Neural cell (in vitro differentiated cells): Measurements from ENCODE around the gene FILIP1. TPM values are rescaled to one million over a fixed set of nuclear protein-coding genes. Genes with fewer than 3 reads are reported as not detected.

ENCODE experiments used
- H2AFZ ChIP-seq: fragments of 200-600, 300-800 bp; sonication (generic), shearing (Covaris generic); 2 replicates; pipeline ENCODE4 v1.6.0; 2014; ENCODE audit warnings: low read depth, mild to moderate bottlenecking, antibody characterized with exemption, low read length, moderate library complexity
- H3F3A ChIP-seq: fragments of 200-600 bp; shearing (Covaris generic); 2 replicates; pipeline ENCODE4 v1.6.1; 2016; ENCODE audit warnings: mild to moderate bottlenecking, moderate library complexity, mixed read lengths, antibody characterized with exemption, low read length; ENCODE audit not compliant: insufficient read depth, poor library complexity, severe bottlenecking
- H3K27ac ChIP-seq: fragments of 200-600, 300-800 bp; sonication (generic), shearing (Covaris generic); 2 replicates; pipeline ENCODE4 v1.5.1; 2014; ENCODE audit warnings: mild to moderate bottlenecking, low read length, moderate library complexity
- H3K27me3 ChIP-seq: fragments of 300-800, 200-600 bp; sonication (generic), shearing (Covaris generic); 2 replicates; pipeline ENCODE4 v1.6.0; 2014; ENCODE audit warnings: mild to moderate bottlenecking, low read depth, low read length, moderate library complexity; ENCODE audit not compliant: insufficient read depth
- H3K36me3 ChIP-seq: fragments of 300-800, 200-600 bp; sonication (generic), shearing (Covaris generic); 2 replicates; pipeline ENCODE4 v1.5.1; 2014; ENCODE audit warnings: mild to moderate bottlenecking, antibody characterized with exemption, low read length, moderate library complexity; ENCODE audit not compliant: insufficient read depth
- H3K4me2 ChIP-seq: fragments of 300-800, 200-600 bp; sonication (generic), shearing (Covaris generic); 2 replicates; pipeline ENCODE4 v1.6.0; 2014; ENCODE audit warnings: mild to moderate bottlenecking, low read length
- H3K4me3 ChIP-seq: fragments of 300-800, 200-600 bp; sonication (generic), shearing (Covaris generic); 2 replicates; pipeline ENCODE4 v1.5.1; 2014; ENCODE audit warnings: mild to moderate bottlenecking, low read length, moderate library complexity
- H3K79me2 ChIP-seq: fragments of 200-600 bp; shearing (Covaris generic); replicated peaks from 2 replicates; pipeline ENCODE4 v1.6.0; 2014; ENCODE audit warnings: mild to moderate bottlenecking, low read length, moderate library complexity; ENCODE audit not compliant: insufficient read depth
- H3K9ac ChIP-seq: fragments of 300-800, 200-600 bp; sonication (generic), shearing (Covaris generic); 2 replicates; pipeline ENCODE4 v1.6.1; 2016; ENCODE audit warnings: mild to moderate bottlenecking, low read length, mixed read lengths
- H3K9me2 ChIP-seq: fragments of 200-600 bp; shearing (Covaris generic); 2 replicates; pipeline ENCODE4 v1.6.1; 2016; ENCODE audit warnings: mild to moderate bottlenecking, low read length, mixed read lengths; ENCODE audit not compliant: insufficient read depth
- H3K9me3 ChIP-seq: fragments of 200-600, 300-800 bp; sonication (generic), shearing (Covaris generic); 2 replicates; pipeline ENCODE4 v1.6.1; 2016; ENCODE audit warnings: mild to moderate bottlenecking, mixed run types, low read length, moderate library complexity, mixed read lengths
- H4K20me1 ChIP-seq: fragments of 200-600 bp; shearing (Covaris generic); 2 replicates; pipeline ENCODE4 v1.6.1; 2016; ENCODE audit warnings: mild to moderate bottlenecking, mixed run types; ENCODE audit not compliant: insufficient read depth
- CTCF ChIP-seq: fragments of 450-650 bp; IDR thresholded peaks from 2 replicates; pipeline ENCODE4 v1.5.1; 2014; ENCODE audit warnings: antibody characterized with exemption, mild to moderate bottlenecking, moderate library complexity; ENCODE audit not compliant: poor library complexity, severe bottlenecking
- EP300 ChIP-seq: fragments of 450-650 bp; conservative IDR thresholded peaks from 2 replicates; pipeline ENCODE4 v1.6.1; 2014; ENCODE audit warnings: antibody characterized with exemption, mild to moderate bottlenecking, moderate library complexity; ENCODE audit not compliant: poor library complexity, severe bottlenecking
- EZH2 ChIP-seq: fragments of 200-600, 300-800 bp; shearing (Covaris generic), sonication (generic); IDR thresholded peaks from 2 replicates; pipeline ENCODE4 v1.6.1; 2014; ENCODE audit warnings: antibody characterized with exemption, low read length, borderline replicate concordance, mild to moderate bottlenecking; ENCODE audit not compliant: insufficient read depth, poor library complexity, severe bottlenecking
- MXI1 ChIP-seq: fragments of 450-650 bp; conservative IDR thresholded peaks from 2 replicates; pipeline ENCODE4 v1.6.1; 2014; ENCODE audit warnings: antibody characterized with exemption, mild to moderate bottlenecking; ENCODE audit not compliant: poor library complexity, severe bottlenecking
- POLR2AphosphoS5 ChIP-seq: IDR thresholded peaks from 2 replicates; pipeline ENCODE4 v1.6.1; 2012
- RAD21 ChIP-seq: fragments of 450-650 bp; conservative IDR thresholded peaks from 2 replicates; pipeline ENCODE4 v1.6.1; 2014; ENCODE audit warnings: antibody characterized with exemption, mild to moderate bottlenecking, moderate library complexity
- REST ChIP-seq: IDR thresholded peaks from 2 replicates; pipeline ENCODE4 v1.6.1; 2012; ENCODE audit warnings: borderline replicate concordance
- SMC3 ChIP-seq: fragments of 450-650 bp; conservative IDR thresholded peaks from 2 replicates; pipeline ENCODE4 v1.6.1; 2014; ENCODE audit warnings: antibody characterized with exemption, mild to moderate bottlenecking, moderate library complexity; ENCODE audit not compliant: poor library complexity
- TAF1 ChIP-seq: IDR thresholded peaks from 2 replicates; pipeline ENCODE4 v1.6.1; 2012; ENCODE audit warnings: low read depth
- polyA plus RNA-seq: library from polyadenylated mRNA; depleted of rRNA; stranded (reverse); fragments of >200 nt; gene quantifications from 2 replicates; pipeline ENCODE4 v1.2.3, GENCODE V29; 2014

The FILIP1 gene
- polyA plus RNA-seq, 1 donor from 2014 or later = 1.4 TPM

DNA sequence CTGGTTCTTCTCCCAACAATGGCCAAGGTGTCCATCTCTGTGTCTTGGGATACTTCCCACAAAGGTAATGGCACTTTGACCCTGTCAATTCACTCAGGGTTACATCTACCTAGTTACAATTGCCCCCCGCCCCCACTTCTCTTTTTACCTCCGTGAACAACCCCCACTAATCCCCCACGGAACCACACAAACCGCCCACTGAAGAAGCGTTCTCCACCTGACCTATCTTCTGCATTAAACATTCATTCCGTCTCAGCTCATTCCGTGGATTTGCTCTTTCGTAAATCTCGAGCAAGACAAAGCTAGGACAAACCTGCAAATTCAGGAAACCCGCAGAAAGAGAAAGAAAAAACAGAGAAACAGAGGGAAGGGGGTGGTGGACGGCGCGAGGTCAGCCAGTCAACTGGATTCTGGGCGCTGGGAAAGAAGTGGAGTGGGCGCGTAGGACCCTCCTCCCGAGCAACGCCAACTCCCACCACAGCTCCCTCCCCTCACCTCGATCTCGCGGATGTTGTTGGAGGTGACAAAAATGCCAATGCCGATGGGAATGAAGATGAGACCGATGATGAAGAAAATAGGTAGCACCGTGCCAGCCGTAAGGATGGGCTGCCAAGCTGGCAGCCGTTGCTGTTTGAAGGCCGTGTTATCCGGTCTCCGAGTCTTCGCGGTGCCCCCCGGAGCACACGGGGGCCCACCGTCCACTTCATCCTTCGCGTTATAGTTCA, 209.5 kb downstream of the FILIP1 start:
- Histone ChIP-seq H3K9me3 (no peaks in the 10 kb centered on the region), H3K4me3 (peak overlapping the region; percentile 87), H3F3A (no peaks in the 10 kb centered on the region), H3K27me3 (no peaks in the 10 kb centered on the region), H3K36me3 (no peaks in the 10 kb centered on the region), H4K20me1 (no peaks in the 10 kb centered on the region), H2AFZ (peak overlapping the region; percentile 65), H3K9ac (peak overlapping the region; percentile 97), H3K27ac (peak overlapping the region; percentile 97), H3K79me2 (peaks cover 60% of the 10 kb centered on the region), H3K9me2 (no peaks in the 10 kb centered on the region), H3K4me2 (peak overlapping the region; percentile 98)
- TF ChIP-seq POLR2AphosphoS5 (no peak), REST (no peak), RAD21 (no peak), EP300 (no peak), TAF1 (no peak), EZH2 (no peak), SMC3 (no peak), CTCF (no peak), MXI1 (no peak)

- TF ChIP-seq CTCF (no peak), EZH2 (no peak), REST (no peak), POLR2AphosphoS5 (no peak), TAF1 (no peak), MXI1 (no peak), SMC3 (no peak), RAD21 (no peak), EP300 (no peak)
- Histone ChIP-seq H3K9ac (peak overlapping the region; percentile 97), H3K79me2 (peaks cover 68% of the 10 kb centered on the region), H4K20me1 (no peaks in the 10 kb centered on the region), H3K27ac (peak overlapping the region; percentile 97), H3K4me3 (peak overlapping the region; percentile 87), H3F3A (no peaks in the 10 kb centered on the region), H3K27me3 (no peaks in the 10 kb centered on the region), H3K9me3 (no peaks in the 10 kb centered on the region), H2AFZ (no peak overlapping the region), H3K9me2 (no peaks in the 10 kb centered on the region), H3K4me2 (peak overlapping the region; percentile 98), H3K36me3 (no peaks in the 10 kb centered on the region)
These were observed 210.9 kb downstream of the FILIP1 start for GRCh38 chr6:75282706-75283105.
